Measurements from ENCODE around the gene SMAD3. TPM values are rescaled to one million over a fixed set of nuclear protein-coding genes. Genes with fewer than 3 reads are reported as not detected.

The SMAD3 gene
- polyA plus RNA-seq, 1 donor from 2014 or later, result 1.0 TPM

- TF ChIP-seq EZH2 (IDR thresholded peaks at IDR 0.05; ENCODE audit: borderline replicate concordance, insufficient read depth, low read length, poor library complexity, severe bottlenecking), result no peak
- no peak for TF ChIP-seq MXI1 (conservative IDR thresholded peaks at IDR 0.05; ENCODE audit: poor library complexity, severe bottlenecking)
- TF ChIP-seq EP300 (conservative IDR thresholded peaks at IDR 0.05; ENCODE audit: poor library complexity, severe bottlenecking), result no peak
- no peak for TF ChIP-seq TAF1 (IDR thresholded peaks at IDR 0.05; ENCODE audit: low read depth)
- no peak for TF ChIP-seq REST (IDR thresholded peaks at IDR 0.05; ENCODE audit: borderline replicate concordance)
- TF ChIP-seq SMC3 (conservative IDR thresholded peaks at IDR 0.05; ENCODE audit: poor library complexity), result no peak
- no peak for TF ChIP-seq RAD21 (conservative IDR thresholded peaks at IDR 0.05)
- no peak for TF ChIP-seq CTCF (IDR thresholded peaks at IDR 0.05; ENCODE audit: poor library complexity, severe bottlenecking)
- no peak for TF ChIP-seq POLR2AphosphoS5 (IDR thresholded peaks at IDR 0.05)
- no peaks in the 10 kb centered on the region for H3K27me3 ChIP-seq (ENCODE audit: insufficient read depth, low read depth, low read length)
Observed at GRCh38 chr15:67216859-67217258, 151.5 kb downstream of the SMAD3 start.

GRCh38 chr15:67218428-67218827, 153.0 kb downstream of the SMAD3 start:
- H2AFZ ChIP-seq (ENCODE audit: low read depth, low read length), result no peak overlapping the region
- H3K36me3 ChIP-seq (ENCODE audit: insufficient read depth, low read length), result no peaks in the 10 kb centered on the region
- H4K20me1 ChIP-seq (ENCODE audit: insufficient read depth), result no peaks in the 10 kb centered on the region
- no peak overlapping the region for H3K4me2 ChIP-seq (ENCODE audit: low read length)
- no peaks in the 10 kb centered on the region for H3K79me2 ChIP-seq (replicated peaks; ENCODE audit: insufficient read depth, low read length)
- H3K9me3 ChIP-seq (ENCODE audit: low read length), result no peaks in the 10 kb centered on the region
- H3K4me3 ChIP-seq (ENCODE audit: low read length), result no peak overlapping the region
- H3K9me2 ChIP-seq (ENCODE audit: insufficient read depth, low read length), result no peaks in the 10 kb centered on the region
- H3K27me3 ChIP-seq (ENCODE audit: insufficient read depth, low read depth, low read length), result no peaks in the 10 kb centered on the region
- H3F3A ChIP-seq (ENCODE audit: insufficient read depth, low read length, poor library complexity, severe bottlenecking), result no peaks in the 10 kb centered on the region
- no peak for TF ChIP-seq REST (IDR thresholded peaks at IDR 0.05; ENCODE audit: borderline replicate concordance)
- TF ChIP-seq SMC3 (conservative IDR thresholded peaks at IDR 0.05; ENCODE audit: poor library complexity), result no peak
- no peak overlapping the region for H3K27ac ChIP-seq (ENCODE audit: low read length)
- H3K9ac ChIP-seq (ENCODE audit: low read length), result no peak overlapping the region

More at GRCh38 chr15:67216859-67217258, 151.5 kb downstream of the SMAD3 start:
- no peak overlapping the region for H3K9ac ChIP-seq (ENCODE audit: low read length)
- no peaks in the 10 kb centered on the region for H3K9me2 ChIP-seq (ENCODE audit: insufficient read depth, low read length)
- no peaks in the 10 kb centered on the region for H3F3A ChIP-seq (ENCODE audit: insufficient read depth, low read length, poor library complexity, severe bottlenecking)
- no peak overlapping the region for H2AFZ ChIP-seq (ENCODE audit: low read depth, low read length)
- no peak overlapping the region for H3K4me3 ChIP-seq (ENCODE audit: low read length)
- H3K27ac ChIP-seq (ENCODE audit: low read length), result no peak overlapping the region
- no peaks in the 10 kb centered on the region for H3K36me3 ChIP-seq (ENCODE audit: insufficient read depth, low read length)
- no peaks in the 10 kb centered on the region for H4K20me1 ChIP-seq (ENCODE audit: insufficient read depth)
- H3K79me2 ChIP-seq (replicated peaks; ENCODE audit: insufficient read depth, low read length), result no peaks in the 10 kb centered on the region
- no peaks in the 10 kb centered on the region for H3K9me3 ChIP-seq (ENCODE audit: low read length)
- H3K4me2 ChIP-seq (ENCODE audit: low read length), result no peak overlapping the region

Measured in neural cell (in vitro differentiated cells).